GM19328 (cell line): ENCODE measurements around the gene BHLHE23.
"Not testable (repeated sequence)": the region's sequence is repeated elsewhere in the genome, so short reads cannot be mapped to it uniquely, and the experiment has no call there.

Experiments used
- ATAC-seq: cut with Tn5 transposase; IDR thresholded peaks from one replicate; pipeline ENCODE4 v1.9.1; 2021; ENCODE audit warnings: mild to moderate bottlenecking, moderate library complexity; ENCODE audit not compliant: unreplicated experiment

BHLHE23 gene

GRCh38 chr20:63043348-63044203, 36.8 kb upstream of the BHLHE23 start:
- ATAC-seq, result no peak

DNA sequence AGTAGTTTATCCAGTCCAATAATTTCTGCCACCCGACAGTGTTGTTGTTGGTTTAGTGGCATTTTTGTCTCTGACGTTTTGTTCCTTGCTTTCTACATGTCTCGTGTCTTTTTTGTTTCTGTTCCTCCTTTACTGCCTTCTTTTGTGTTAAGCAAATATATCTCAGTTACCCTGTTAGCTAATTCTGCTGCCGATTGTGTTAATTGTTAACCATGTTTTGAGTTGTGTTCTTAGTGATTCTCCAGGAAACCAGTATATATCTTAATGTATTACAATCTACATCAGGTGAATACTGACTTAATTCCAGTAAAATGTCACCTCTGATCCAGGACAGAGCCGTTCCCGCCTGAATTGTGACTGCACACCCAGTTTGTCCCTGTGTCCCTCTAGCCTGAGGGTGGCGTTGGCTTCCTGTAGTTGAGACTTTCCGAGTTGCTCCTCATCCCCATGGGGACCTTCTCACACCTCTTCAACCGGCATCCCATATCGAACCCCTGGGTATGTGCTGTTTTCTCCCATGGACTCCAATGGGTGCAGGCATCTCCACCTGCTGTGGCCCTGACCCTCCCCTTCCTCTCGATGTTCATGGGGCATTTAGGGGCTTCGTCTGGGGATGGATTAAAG, 35.8 kb upstream of the BHLHE23 start:
- ATAC-seq, result no peak

GRCh38 chr20:63041776-63042175, 35.0 kb upstream of the BHLHE23 start:
- no peak for ATAC-seq

- ATAC-seq, result no peak
Measured at GRCh38 chr20:63037669-63038268, 31.0 kb upstream of the BHLHE23 start.

DNA sequence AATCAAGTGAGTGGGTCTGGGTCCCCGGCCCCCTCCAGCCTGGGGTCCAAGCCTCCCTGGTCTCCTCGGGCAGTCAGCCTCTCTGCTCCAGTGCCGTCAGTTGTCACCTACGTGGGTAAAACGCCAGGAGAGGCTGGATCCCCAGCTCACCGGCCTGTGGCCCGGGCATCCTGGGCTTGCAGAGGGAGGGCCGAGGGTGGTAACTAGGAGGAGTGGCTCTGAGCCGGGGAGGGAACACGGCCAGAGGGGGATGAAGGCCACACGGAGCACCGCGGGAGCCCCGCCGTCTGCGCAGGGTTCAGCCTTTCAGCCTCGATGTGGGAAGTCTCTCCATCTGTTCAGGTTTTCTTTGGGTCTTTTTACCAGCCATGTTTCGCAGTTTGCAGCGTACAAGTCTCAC, 29.5 kb upstream of the BHLHE23 start:
- no peak for ATAC-seq

GRCh38 chr20:63035603-63036185, 28.9 kb upstream of the BHLHE23 start:
- ATAC-seq, result no peak

DNA sequence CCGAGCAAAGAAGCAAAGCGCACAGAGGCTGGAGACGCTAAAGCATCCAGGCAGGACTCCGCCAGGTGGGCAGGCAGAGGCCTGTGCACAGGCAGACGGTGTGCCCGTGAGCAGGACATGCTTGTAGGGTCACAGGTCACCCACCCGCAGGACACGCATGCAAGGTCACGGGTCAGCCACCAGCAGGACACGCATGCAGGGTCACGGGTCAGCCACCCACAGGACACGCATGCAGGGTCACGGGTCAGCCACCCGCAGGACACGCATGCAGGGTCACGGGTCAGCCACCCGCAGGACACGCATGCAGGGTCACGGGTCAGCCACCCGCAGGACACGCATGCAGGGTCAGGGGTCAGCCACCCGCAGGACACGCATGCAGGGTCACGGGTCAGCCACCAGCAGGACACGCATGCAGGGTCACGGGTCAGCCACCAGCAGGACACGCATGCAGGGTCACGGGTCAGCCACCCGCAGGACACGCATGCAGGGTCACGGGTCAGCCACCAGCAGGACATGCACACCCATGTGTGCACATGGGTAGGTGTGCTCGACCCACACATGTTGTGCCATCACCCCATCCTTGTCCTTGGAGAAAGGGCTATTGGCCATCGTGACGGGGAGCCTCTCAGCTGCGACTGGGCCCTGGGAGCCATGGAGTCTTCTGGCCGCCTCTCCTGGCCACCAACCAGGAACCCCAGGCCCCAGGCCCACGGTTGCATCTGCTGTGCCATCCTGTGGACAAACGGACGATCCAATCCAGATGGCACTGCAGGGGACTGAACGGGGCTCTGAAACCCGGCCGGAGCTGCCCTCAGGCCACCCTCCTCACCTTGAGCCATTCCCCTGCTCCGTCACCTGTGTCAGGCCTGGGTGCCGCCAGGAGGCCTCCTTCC, 28.2 kb upstream of the BHLHE23 start:
- not testable (repeated sequence) for ATAC-seq

DNA sequence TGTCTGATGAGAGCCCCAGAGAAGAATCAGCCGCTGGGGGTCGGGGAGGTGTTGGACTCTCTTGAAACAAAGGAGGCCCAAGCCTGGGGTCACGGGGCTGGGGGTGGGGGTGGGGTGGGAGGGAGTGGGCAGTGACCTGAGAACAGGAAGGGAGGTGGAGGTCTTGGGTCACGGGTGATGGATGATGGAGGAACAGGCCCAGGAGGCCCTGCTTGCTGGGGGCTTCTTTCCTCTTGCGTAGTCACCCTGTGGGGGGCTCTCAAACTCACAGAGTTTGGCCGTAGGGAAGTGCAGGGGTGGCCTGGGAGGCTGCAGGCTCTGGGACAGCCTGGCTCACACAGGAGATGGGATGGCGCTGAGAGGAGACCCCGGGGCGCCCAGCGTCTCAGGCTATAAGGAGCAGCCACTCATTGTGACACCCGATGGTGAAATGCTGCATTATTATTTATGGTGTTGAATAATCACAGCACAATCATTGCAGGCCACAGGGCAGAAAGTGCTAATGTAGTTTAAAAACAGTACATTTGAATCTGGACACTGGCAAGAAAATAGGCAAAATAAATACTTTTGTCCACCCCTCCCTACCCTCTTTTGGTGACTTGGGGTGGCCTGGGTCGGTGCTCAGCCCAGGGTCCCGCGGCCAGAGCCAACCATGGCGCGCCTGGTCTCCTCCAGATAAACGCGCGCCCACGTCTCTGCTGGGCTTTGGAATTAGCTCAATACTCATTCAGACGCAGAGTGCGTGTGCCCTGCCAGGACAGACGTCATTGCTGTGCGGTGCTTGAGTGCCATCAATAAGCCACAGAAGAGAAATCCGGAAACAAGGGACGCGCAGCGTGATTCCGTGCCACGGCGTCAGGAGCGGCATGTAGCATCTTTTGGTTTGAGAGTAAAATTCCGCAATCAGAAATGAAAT, 27.3 kb upstream of the BHLHE23 start:
- ATAC-seq, result no peak

DNA sequence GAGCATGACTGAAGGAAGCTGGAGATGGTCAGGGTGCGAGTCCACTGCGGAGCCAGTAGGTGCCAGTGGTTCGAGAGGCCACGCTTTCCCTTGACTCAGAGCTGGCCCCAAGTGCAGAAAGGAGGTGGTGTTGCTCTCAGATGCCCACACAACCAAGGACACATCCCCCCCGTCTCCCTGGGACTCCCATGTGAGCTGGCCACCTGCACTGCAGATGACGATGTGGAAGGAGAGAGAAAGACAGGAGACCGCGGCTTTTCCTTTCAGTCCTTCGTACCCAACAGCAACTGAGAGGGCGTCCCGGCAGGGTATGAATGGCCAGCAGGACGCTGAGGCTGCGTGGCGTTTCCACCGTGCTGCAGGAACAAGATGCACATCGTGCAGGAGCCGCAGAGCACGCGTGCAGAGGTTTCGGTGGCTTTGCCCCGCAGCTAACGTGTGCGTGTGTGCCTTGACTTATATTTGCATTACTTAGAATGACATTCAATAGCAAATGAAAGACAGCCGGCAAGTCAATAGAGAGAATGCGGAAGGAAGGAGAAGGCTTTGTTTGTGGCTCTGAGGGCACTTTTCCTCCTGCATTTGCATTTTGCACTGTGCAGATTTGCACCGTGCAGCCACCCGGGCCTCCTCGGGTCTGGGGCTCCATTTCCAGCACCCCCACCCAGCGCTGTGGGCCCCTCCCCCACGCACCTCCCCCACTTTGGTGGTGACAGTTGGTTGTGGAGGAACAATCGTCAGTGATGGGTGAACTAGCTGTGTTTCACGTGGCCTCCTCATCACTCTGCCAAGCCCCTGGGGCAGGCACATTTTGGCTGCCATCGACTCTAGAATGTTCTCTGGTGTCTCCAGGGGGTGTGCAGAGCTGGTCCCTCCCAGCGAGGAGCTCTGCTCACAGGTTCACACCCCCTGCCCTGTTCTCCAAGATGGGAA, 26.4 kb upstream of the BHLHE23 start:
- ATAC-seq, result no peak

- ATAC-seq, result no peak
Measured at GRCh38 chr20:63032026-63032800, 25.4 kb upstream of the BHLHE23 start.

- no peak for ATAC-seq
Measured at GRCh38 chr20:63031251-63032014, 24.7 kb upstream of the BHLHE23 start.

GRCh38 chr20:63029358-63030121, 22.8 kb upstream of the BHLHE23 start:
- no peak for ATAC-seq

DNA sequence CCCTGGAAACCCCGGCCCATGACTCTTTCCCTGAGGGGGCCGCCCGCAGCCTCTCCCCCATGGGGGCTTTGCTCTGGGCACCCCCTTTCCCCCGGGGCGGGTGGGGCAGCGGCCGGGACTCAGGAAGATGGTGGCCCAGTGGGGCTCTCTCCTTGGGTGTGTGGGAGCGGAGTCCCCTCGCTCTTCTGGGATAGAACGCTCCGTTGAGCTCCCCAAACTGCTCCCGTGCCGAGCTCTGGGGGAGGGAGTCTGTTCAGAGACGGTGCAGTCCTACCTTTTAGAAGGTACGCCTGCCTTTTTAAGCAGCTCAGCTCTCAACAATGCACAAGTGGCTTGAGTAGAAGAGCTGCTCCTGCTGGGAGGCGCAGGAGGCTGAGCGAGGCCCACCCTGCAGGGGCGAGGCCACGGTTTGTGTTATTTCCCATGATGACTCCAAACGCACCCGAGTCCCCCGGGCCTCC, 21.7 kb upstream of the BHLHE23 start:
- no peak for ATAC-seq

- no peak for ATAC-seq
Measured at GRCh38 chr20:63027922-63028389, 21.2 kb upstream of the BHLHE23 start.

- ATAC-seq, result no peak
Measured at GRCh38 chr20:63027221-63027921, 20.6 kb upstream of the BHLHE23 start.
